ENCODE results near the gene VAT1L. TPM values are rescaled to one million over a fixed set of nuclear protein-coding genes. Genes with fewer than 3 reads are reported as not detected.

Gene VAT1L
- polyA plus RNA-seq, 1 of the 3 experiments (the other 2 are of a cell fraction), result 52.5 TPM

DNA sequence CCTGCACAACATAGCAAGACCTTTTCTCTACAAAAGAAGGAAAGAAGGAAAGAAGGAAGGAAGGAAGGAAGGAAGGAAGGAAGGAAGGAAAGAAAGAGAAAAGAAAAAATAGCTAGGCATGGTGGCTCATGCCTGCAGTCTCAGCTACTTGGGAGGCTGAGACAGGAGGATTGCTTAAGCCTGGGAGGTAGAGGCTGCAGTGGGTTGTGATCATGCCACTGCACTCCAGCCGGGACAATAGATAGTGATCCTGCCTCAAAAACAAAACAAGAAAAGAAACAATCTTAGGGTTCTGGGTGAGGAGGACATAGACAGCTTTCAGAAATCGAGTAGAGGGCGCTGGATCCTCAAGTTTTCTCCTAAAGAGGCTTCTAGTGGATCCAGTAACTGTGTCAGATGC is 174.3 kb downstream of the VAT1L start:
- Histone ChIP-seq H3K36me3 (replicated peaks in 1 of 2; ENCODE audit: control insufficient read depth in 1 of 2, insufficient read depth in 2 of 2, low read length in 1 of 2) (no peaks in the 10 kb centered on the region), H2AFZ (ENCODE audit: low read depth) (no peak overlapping the region), H3K4me2 (no peak overlapping the region), H4K20me1 (ENCODE audit: insufficient read depth) (no peaks in the 10 kb centered on the region), H3K9me2 (no peaks in the 10 kb centered on the region), H3F3A (replicated peaks; ENCODE audit: insufficient read depth) (no peaks in the 10 kb centered on the region), H3K9ac (no peak overlapping the region), H3K4me1 (ENCODE audit: control insufficient read depth in 1 of 2, insufficient read depth in 2 of 2, low read depth in 1 of 2, low read length in 1 of 2) (no peaks in the 10 kb centered on the region), H3K27me3 (ENCODE audit: insufficient read depth) (no peaks in the 10 kb centered on the region), H3K79me2 (ENCODE audit: insufficient read depth) (no peaks in the 10 kb centered on the region), H3K27ac (ENCODE audit: low read depth in 2 of 2, low read length in 1 of 2) (no peak overlapping the region), H3K9me3 (no peaks in the 10 kb centered on the region), H3K4me3 (ENCODE audit: low read depth in 2 of 2, low read length in 1 of 2) (no peak overlapping the region)
- 69% methylated on average over 3 of the region's 3 CpGs for WGBS (ENCODE audit: low lambda C conversion rate)
- ChIA-PET CTCF (no interaction called here), POLR2A (no interaction called here)
- TF ChIP-seq YY1 (IDR thresholded peaks at IDR 0.05; ENCODE audit: low read depth) (no peak), NFIC (IDR thresholded peaks at IDR 0.05; ENCODE audit: borderline replicate concordance) (no peak), GABPA (IDR thresholded peaks at IDR 0.05; ENCODE audit: low read depth) (no peak), GATA2 (CRISPR knock-in tag; IDR thresholded peaks at IDR 0.05) (no peak), TAF1 (IDR thresholded peaks at IDR 0.05; ENCODE audit: borderline replicate concordance, low read depth, low read length) (no peak), SIN3A (IDR thresholded peaks at IDR 0.05; ENCODE audit: borderline replicate concordance, low read depth, low read length) (no peak), MEF2A (IDR thresholded peaks at IDR 0.05; ENCODE audit: borderline replicate concordance, low read depth) (no peak), MXI1 (IDR thresholded peaks at IDR 0.05; ENCODE audit: low read depth, low read length) (no peak), FOXM1 (IDR thresholded peaks at IDR 0.05; ENCODE audit: low read depth) (no peak), CHD2 (IDR thresholded peaks at IDR 0.05; ENCODE audit: low read length, partially characterized antibody) (no peak), POLR2AphosphoS5 (IDR thresholded peaks at IDR 0.05; ENCODE audit: low read depth, low read length) (no peak)
- TF ChIP-seq, protein P1, sequence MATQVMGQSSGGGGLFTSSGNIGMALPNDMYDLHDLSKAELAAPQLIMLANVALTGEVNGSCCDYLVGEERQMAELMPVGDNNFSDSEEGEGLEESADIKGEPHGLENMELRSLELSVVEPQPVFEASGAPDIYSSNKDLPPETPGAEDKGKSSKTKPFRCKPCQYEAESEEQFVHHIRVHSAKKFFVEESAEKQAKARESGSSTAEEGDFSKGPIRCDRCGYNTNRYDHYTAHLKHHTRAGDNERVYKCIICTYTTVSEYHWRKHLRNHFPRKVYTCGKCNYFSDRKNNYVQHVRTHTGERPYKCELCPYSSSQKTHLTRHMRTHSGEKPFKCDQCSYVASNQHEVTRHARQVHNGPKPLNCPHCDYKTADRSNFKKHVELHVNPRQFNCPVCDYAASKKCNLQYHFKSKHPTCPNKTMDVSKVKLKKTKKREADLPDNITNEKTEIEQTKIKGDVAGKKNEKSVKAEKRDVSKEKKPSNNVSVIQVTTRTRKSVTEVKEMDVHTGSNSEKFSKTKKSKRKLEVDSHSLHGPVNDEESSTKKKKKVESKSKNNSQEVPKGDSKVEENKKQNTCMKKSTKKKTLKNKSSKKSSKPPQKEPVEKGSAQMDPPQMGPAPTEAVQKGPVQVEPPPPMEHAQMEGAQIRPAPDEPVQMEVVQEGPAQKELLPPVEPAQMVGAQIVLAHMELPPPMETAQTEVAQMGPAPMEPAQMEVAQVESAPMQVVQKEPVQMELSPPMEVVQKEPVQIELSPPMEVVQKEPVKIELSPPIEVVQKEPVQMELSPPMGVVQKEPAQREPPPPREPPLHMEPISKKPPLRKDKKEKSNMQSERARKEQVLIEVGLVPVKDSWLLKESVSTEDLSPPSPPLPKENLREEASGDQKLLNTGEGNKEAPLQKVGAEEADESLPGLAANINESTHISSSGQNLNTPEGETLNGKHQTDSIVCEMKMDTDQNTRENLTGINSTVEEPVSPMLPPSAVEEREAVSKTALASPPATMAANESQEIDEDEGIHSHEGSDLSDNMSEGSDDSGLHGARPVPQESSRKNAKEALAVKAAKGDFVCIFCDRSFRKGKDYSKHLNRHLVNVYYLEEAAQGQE (IDR thresholded peaks at IDR 0.05; ENCODE audit: low read depth, low read length), result no peak
- TF ChIP-seq, protein P2, sequence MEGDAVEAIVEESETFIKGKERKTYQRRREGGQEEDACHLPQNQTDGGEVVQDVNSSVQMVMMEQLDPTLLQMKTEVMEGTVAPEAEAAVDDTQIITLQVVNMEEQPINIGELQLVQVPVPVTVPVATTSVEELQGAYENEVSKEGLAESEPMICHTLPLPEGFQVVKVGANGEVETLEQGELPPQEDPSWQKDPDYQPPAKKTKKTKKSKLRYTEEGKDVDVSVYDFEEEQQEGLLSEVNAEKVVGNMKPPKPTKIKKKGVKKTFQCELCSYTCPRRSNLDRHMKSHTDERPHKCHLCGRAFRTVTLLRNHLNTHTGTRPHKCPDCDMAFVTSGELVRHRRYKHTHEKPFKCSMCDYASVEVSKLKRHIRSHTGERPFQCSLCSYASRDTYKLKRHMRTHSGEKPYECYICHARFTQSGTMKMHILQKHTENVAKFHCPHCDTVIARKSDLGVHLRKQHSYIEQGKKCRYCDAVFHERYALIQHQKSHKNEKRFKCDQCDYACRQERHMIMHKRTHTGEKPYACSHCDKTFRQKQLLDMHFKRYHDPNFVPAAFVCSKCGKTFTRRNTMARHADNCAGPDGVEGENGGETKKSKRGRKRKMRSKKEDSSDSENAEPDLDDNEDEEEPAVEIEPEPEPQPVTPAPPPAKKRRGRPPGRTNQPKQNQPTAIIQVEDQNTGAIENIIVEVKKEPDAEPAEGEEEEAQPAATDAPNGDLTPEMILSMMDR (IDR thresholded peaks at IDR 0.05), result no peak
- TF ChIP-seq, protein P3, sequence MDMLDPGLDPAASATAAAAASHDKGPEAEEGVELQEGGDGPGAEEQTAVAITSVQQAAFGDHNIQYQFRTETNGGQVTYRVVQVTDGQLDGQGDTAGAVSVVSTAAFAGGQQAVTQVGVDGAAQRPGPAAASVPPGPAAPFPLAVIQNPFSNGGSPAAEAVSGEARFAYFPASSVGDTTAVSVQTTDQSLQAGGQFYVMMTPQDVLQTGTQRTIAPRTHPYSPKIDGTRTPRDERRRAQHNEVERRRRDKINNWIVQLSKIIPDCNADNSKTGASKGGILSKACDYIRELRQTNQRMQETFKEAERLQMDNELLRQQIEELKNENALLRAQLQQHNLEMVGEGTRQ (IDR thresholded peaks at IDR 0.05; ENCODE audit: borderline replicate concordance, low read depth, low read length), result no peak
- TF ChIP-seq, protein P4, sequence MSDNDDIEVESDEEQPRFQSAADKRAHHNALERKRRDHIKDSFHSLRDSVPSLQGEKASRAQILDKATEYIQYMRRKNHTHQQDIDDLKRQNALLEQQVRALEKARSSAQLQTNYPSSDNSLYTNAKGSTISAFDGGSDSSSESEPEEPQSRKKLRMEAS (IDR thresholded peaks at IDR 0.05; ENCODE audit: low read depth), result no peak
- no peak for DNase-seq
